Measurements from ENCODE around the gene TRAF7.
"Not testable (repeated sequence)": the region's sequence is repeated elsewhere in the genome, so short reads cannot be mapped to it uniquely, and the experiment has no call there.

DNA sequence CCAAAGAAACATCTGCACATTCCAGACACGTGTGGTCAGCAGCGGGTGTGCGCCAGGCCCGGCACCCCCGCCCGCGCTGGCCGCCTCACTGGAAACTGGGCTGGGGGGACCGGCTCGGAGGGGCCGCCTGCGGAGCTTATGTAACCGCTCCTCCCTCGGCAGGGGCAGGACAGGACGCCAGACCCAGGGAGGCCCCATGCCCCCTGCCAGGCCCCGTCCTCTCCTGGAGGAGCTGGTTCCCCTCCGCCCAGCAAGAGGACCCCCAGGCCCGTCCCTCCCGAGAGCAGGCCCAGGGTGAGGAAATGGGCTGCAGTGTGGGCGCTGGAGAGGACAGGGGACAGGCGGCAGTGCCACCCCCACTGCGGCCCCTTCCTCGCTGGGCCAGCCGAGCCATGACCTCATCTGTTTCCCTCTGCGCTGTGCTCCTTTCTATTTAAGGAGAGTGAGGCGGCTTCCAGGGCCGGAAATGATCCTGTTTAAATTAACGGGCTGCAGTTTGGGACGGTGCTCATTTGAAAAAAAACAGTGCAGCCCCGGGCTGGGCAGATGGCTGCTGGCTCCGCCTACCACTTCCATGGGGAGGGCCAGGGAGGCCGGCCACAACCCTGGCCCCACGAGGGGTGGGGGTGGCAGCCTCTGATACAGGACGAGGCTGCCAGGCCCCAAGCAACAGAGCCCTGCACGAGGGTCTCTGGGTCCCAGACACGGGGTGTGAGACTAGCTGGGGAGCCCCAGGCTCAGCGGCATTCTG, 30.7 kb upstream of the TRAF7 start:
- not testable (repeated sequence) for TF ChIP-seq CTCF (conservative IDR thresholded peaks at IDR 0.05); ZFX (IDR thresholded peaks at IDR 0.05)
